Endodermal cell (in vitro differentiated cells): ENCODE results near the gene DNAJB9. TPM values are rescaled to one million over a fixed set of nuclear protein-coding genes. Genes with fewer than 3 reads are reported as not detected.

Source experiments
- DNase-seq: peaks from one replicate; pipeline ENCODE4 v3.0.0-alpha.2; 2017
- H3K27ac ChIP-seq: 2 replicates; pipeline ENCODE4 v1.5.1; 2013; ENCODE audit warnings: mild to moderate bottlenecking, low read depth, low read length, moderate library complexity
- H3K27me3 ChIP-seq: 2 replicates; pipeline ENCODE4 v1.6.1; 2013; ENCODE audit warnings: mild to moderate bottlenecking, low read length, moderate library complexity; ENCODE audit not compliant: insufficient read depth, control insufficient read depth, poor library complexity, severe bottlenecking
- H3K36me3 ChIP-seq: 2 replicates; pipeline ENCODE4 v1.7.0; 2013; ENCODE audit warnings: mild to moderate bottlenecking, low read length, moderate library complexity; ENCODE audit not compliant: control insufficient read depth, insufficient read depth
- H3K4me1 ChIP-seq: one replicate; pipeline ENCODE4 v1.7.0; 2013; ENCODE audit warnings: low read length; ENCODE audit not compliant: control insufficient read depth, insufficient read depth
- H3K4me3 ChIP-seq: 2 replicates; pipeline ENCODE4 v1.5.1; 2013; ENCODE audit warnings: mild to moderate bottlenecking, low read length, moderate library complexity
- H3K9ac ChIP-seq: 2 replicates; pipeline ENCODE4 v1.6.1; 2013; ENCODE audit warnings: mild to moderate bottlenecking, low read length, moderate library complexity; ENCODE audit not compliant: poor library complexity, severe bottlenecking; ENCODE audit errors: extremely low read depth
- H3K9me3 ChIP-seq: 2 replicates; pipeline ENCODE4 v1.6.1; 2013; ENCODE audit warnings: mild to moderate bottlenecking, low read length, moderate library complexity; ENCODE audit not compliant: control insufficient read depth
- H3K27ac Mint-ChIP-seq: 2 replicates; pipeline ENCODE4 v1.8.0; 2020; ENCODE audit warnings: mixed read lengths
- H3K27me3 Mint-ChIP-seq: 2 replicates; pipeline ENCODE4 v1.8.0; 2021; ENCODE audit warnings: mild to moderate bottlenecking, mixed read lengths; ENCODE audit not compliant: insufficient read depth
- H3K36me3 Mint-ChIP-seq: 2 replicates; pipeline ENCODE4 v1.8.0; 2020; ENCODE audit warnings: low read depth, mixed read lengths
- H3K4me1 Mint-ChIP-seq: 2 replicates; pipeline ENCODE4 v1.8.0; 2020; ENCODE audit warnings: mixed read lengths
- H3K4me3 Mint-ChIP-seq: 2 replicates; pipeline ENCODE4 v1.8.0; 2020; ENCODE audit warnings: mild to moderate bottlenecking, moderate library complexity, mixed read lengths
- H3K9me3 Mint-ChIP-seq: 2 replicates; pipeline ENCODE4 v1.8.0; 2020; ENCODE audit warnings: mild to moderate bottlenecking, mixed read lengths
- CTCF ChIP-seq: fragments of 200-600 bp; sonication (generic); conservative IDR thresholded peaks from 2 replicates; pipeline ENCODE4 v1.5.0; 2021; ENCODE audit warnings: antibody characterized with exemption, mild to moderate bottlenecking
- WGBS, 2 experiments: methylation state at CpG; one replicate each; pipeline versions ENCODE4 v1.1.5 to v1.1.7; 2013; ENCODE audit warnings: missing lambda C conversion rate in 2 of 2, mixed read lengths in 1 of 2; ENCODE audit not compliant: insufficient coverage in 1 of 2, insufficient read length in 1 of 2; 5-methylcytosine and 5-hydroxymethylcytosine counted together
- total RNA-seq, 2 donors: library from RNA; stranded (reverse); fragmentation: NEBNext Ultra II Directional in 1 of 2; extraction: Animal tissue kit (Norgen Biotek cat#: 25700) in 1 of 2; gene quantifications; 2 replicates in 1 of 2; 3 replicates in 1 of 2; pipeline ENCODE4 v1.2.1, GENCODE V29; 2021

Gene DNAJB9
- total RNA-seq, 2 donors from 2014 or later = 14.4 to 16.6 TPM

DNA sequence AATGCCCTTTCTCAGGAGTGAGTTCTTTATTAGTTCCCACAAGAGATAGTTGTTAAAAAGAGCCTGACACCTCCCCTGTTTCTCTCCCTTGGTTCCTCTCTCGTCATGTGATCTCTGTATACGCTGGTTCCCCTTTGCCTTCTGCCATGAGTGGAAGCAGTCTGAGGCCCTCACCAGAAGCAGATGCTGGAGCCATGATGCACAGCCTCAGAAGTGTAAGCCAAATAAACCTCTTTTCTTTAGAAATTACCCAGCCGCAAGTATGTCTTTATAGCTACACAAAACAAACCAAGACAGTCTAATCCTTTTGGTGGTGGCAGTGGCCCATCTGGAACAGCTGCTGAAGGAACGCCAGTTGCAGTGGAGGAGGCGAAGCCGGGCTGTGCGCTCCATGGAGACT, 9.3 kb downstream of the DNAJB9 start:
- WGBS, 2 experiments = 92 to 95% methylated on average over 3 to 7 of the region's 7 CpGs
- DNase-seq = no peak
- H3K9ac ChIP-seq = no peak overlapping the region
- no peak overlapping the region for H3K4me3 ChIP-seq
- H3K27me3 ChIP-seq = no peaks in the 10 kb centered on the region
- H3K27ac ChIP-seq = no peak overlapping the region
- no peaks in the 10 kb centered on the region for H3K4me1 ChIP-seq
- Mint-ChIP-seq H3K36me3 (peaks cover 41% of the 10 kb centered on the region), H3K27ac (no peak overlapping the region), H3K27me3 (no peaks in the 10 kb centered on the region), H3K4me3 (no peak overlapping the region), H3K4me1 (no peaks in the 10 kb centered on the region), H3K9me3 (peaks cover 14% of the 10 kb centered on the region)
- peaks cover 33% of the 10 kb centered on the region for H3K36me3 ChIP-seq
- no peak for TF ChIP-seq CTCF
- H3K9me3 ChIP-seq = peaks cover 28% of the 10 kb centered on the region

- Histone ChIP-seq H3K27me3 (no peaks in the 10 kb centered on the region), H3K27ac (no peak overlapping the region), H3K4me1 (no peaks in the 10 kb centered on the region), H3K9me3 (peaks cover 28% of the 10 kb centered on the region), H3K9ac (no peak overlapping the region), H3K36me3 (peaks cover 20% of the 10 kb centered on the region), H3K4me3 (no peak overlapping the region)
- no peak for TF ChIP-seq CTCF
- DNase-seq = no peak
- H3K27ac Mint-ChIP-seq = no peak overlapping the region
- H3K9me3 Mint-ChIP-seq = peaks cover 14% of the 10 kb centered on the region
- no peak overlapping the region for H3K4me3 Mint-ChIP-seq
- WGBS, 2 experiments = 71 to 78% methylated on average over 4 to 6 of the region's 6 CpGs
- no peaks in the 10 kb centered on the region for H3K4me1 Mint-ChIP-seq
- H3K27me3 Mint-ChIP-seq = no peaks in the 10 kb centered on the region
- H3K36me3 Mint-ChIP-seq = peaks cover 31% of the 10 kb centered on the region
Measured at GRCh38 chr7:108580298-108580697, 10.6 kb downstream of the DNAJB9 start.

DNA sequence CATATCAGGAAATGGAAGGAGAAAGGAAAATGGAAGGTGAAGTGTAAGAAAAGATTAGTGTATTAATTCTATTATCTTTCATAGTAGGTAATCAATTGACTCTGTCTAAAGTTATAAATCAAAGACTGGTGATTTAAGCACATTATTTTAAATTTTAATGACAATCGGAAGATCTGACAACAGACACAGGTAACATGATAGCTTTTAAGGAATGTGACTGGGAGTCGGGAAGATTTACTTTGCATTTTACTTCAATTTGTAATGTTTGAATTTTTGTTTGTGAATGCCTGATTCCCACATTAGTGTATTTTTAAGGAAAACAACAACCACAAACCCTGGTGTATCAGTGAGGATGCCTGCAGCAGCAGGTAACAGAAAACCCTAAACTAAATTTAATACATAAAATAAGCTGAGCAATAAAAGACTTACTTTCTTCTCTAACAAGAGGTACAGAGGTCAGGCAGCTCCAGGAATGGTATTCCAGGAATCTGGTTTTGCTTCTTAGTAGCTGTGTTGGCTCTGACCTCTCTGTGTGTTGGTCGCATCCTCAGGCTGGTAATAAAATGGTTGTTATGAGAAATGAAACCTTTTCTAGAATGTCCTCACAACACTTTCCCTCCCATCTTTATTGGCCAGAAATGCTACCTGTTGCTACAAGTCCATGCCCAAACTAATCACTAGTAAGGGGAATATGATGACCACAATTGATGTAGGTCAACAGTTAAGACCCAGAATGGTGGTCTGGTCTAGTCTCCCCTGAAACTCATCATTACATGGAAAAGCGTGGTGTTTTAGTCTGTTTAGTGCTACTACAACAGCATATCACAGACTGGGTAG, 12.2 kb downstream of the DNAJB9 start:
- H3K9me3 Mint-ChIP-seq = peaks cover 14% of the 10 kb centered on the region
- H3K4me3 ChIP-seq = no peak overlapping the region
- DNase-seq = peak; percentile 56
- H3K36me3 ChIP-seq = peaks cover 17% of the 10 kb centered on the region
- H3K27me3 ChIP-seq = no peaks in the 10 kb centered on the region
- H3K27me3 Mint-ChIP-seq = peaks cover 7% of the 10 kb centered on the region
- no peaks in the 10 kb centered on the region for H3K4me1 ChIP-seq
- WGBS, 2 experiments = 86% methylated on average over 3 of the region's 4 CpGs; no CpG with 5 or more reads in 1 of the 2 experiments
- no peak for TF ChIP-seq CTCF
- H3K36me3 Mint-ChIP-seq = peaks cover 29% of the 10 kb centered on the region
- no peak overlapping the region for H3K27ac ChIP-seq
- peaks cover 28% of the 10 kb centered on the region for H3K9me3 ChIP-seq
- H3K4me1 Mint-ChIP-seq = no peaks in the 10 kb centered on the region
- H3K9ac ChIP-seq = no peak overlapping the region
- H3K4me3 Mint-ChIP-seq = no peak overlapping the region
- peak overlapping the region; percentile 32 for H3K27ac Mint-ChIP-seq
